ENCODE measurements around the gene UBASH3B. TPM values are rescaled to one million over a fixed set of nuclear protein-coding genes. Genes with fewer than 3 reads are reported as not detected.

The UBASH3B gene
- total RNA-seq, 2 experiments from 2014 or later = 24.5 to 28.6 TPM

DNA sequence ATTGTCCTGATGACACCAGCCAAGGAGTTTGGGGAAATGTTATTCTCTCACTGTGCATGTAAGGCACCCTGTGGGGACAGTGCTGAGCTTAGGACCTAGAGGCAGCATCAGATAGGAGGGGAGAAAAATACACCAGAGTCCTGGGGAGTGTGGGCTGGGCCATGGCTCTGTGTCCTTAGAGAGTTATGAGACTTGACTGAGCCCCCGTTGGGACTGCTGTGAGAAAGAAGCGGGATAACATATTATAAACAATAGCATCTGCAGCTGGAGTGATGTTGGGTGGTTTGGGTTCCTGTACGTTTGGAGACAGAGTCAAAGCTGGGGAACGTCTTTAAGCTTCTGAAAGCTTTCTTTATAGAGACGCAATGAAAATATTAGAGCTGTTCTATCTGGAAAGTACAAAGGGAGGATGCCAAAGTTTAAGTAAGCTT, 91.8 kb downstream of the UBASH3B start:
- H3K4me1 ChIP-seq (ENCODE audit: insufficient read depth, low read length) = peaks cover 82% of the 10 kb centered on the region
- H3K27ac ChIP-seq (ENCODE audit: low read depth in 1 of 2, low read length in 2 of 2) = no peak overlapping the region
- intact Hi-C loops (cut with DNase I, micrococcal nuclease) = loop anchor here in 1 of 2 experiments (2.0 kb wide), 1 partner anchor 51 kb away; no protein-coding TSS in a partner anchor
- no peaks in the 10 kb centered on the region for H3K27me3 ChIP-seq (ENCODE audit: control insufficient read depth in 1 of 2, insufficient read depth in 2 of 2, low read length in 2 of 2)
- Mint-ChIP-seq H3K4me1 (ENCODE audit: low read depth) (peaks cover 32% of the 10 kb centered on the region), H3K27ac (no peak overlapping the region), H3K36me3 (ENCODE audit: low read depth) (no peaks in the 10 kb centered on the region), H3K9me3 (no peaks in the 10 kb centered on the region), H3K27me3 (no peaks in the 10 kb centered on the region), H3K4me3 (no peak overlapping the region)
- H3K36me3 ChIP-seq (ENCODE audit: insufficient read depth, low read length) = no peaks in the 10 kb centered on the region
- ATAC-seq (ENCODE audit: poor library complexity) = no peak
- no peak for DNase-seq
- ChIA-PET CTCF (interaction anchor here (1.4 to 3.2 kb wide), 5 partner anchors 46 to 166 kb away, joined by 3 to 12 read pairs (median 6); partner anchors contain the start of gene UBASH3B), POLR2A (interaction anchor here (1.0 to 7.3 kb wide), 6 partner anchors 20 to 315 kb away, joined by 3 to 69 read pairs (median 11); partner anchors contain the start of genes HSPA8 and UBASH3B)
- H3K9me3 ChIP-seq (ENCODE audit: control insufficient read depth in 1 of 2, insufficient read depth in 1 of 2, low read length in 2 of 2) = no peaks in the 10 kb centered on the region
- H3K4me3 ChIP-seq (ENCODE audit: low read length) = no peak overlapping the region
- TF ChIP-seq CTCF (IDR thresholded peaks at IDR 0.05) = no peak

DNA sequence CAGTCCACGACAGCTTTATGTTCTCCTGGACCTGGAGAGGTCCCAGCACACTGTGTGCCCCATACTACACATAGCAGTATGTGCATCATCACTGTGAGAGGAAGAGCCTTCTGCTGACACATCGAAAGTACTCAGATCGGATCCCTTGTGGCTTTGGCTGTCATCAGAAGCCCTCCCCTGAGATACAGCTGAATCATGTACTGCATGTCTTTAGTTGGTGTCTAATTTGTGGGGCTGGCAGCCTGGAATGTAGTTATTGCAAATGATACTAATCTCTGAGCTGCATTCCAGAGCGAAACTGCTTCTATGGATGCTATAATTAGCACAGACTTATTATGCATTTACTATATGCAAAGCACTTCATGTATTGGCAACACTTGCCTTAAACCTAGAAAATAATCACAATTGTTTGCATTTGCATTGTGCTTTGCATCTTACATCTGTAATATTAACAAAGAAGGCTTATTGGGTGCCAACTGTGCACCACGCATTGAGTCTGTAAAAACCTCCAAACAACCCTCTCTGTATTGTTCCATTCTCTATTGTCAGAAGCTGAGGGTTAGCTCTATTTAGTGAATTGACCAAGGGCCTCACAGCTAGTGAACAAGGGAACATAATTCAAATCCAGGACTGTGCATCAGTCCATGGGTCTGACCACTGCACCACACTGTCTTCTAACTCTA, 93.6 kb downstream of the UBASH3B start:
- H3K27ac ChIP-seq (ENCODE audit: low read depth in 1 of 2, low read length in 2 of 2) = no peak overlapping the region
- ChIA-PET CTCF (interaction anchor here (0.6 to 3.2 kb wide), 5 partner anchors 93 to 328 kb away, joined by 3 to 12 read pairs (median 4); partner anchors contain the start of gene UBASH3B), POLR2A (interaction anchor here (0.6 to 7.3 kb wide), 6 partner anchors 16 to 94 kb away, joined by 3 to 61 read pairs (median 6); partner anchors contain the start of gene UBASH3B)
- ATAC-seq (ENCODE audit: poor library complexity) = peak; percentile 42
- no peaks in the 10 kb centered on the region for H3K36me3 Mint-ChIP-seq (ENCODE audit: low read depth)
- no peak for TF ChIP-seq CTCF (IDR thresholded peaks at IDR 0.05)
- H3K4me1 Mint-ChIP-seq (ENCODE audit: low read depth) = peaks cover 41% of the 10 kb centered on the region
- no peak overlapping the region for H3K4me3 Mint-ChIP-seq
- H3K27me3 ChIP-seq (ENCODE audit: control insufficient read depth in 1 of 2, insufficient read depth in 2 of 2, low read length in 2 of 2) = no peaks in the 10 kb centered on the region
- no peaks in the 10 kb centered on the region for H3K9me3 Mint-ChIP-seq
- no peak overlapping the region for H3K27ac Mint-ChIP-seq
- no peaks in the 10 kb centered on the region for H3K27me3 Mint-ChIP-seq
- H3K36me3 ChIP-seq (ENCODE audit: insufficient read depth, low read length) = no peaks in the 10 kb centered on the region
- DNase-seq = peak in 13 of 14 experiments; percentile 11 to 80 (median 37)
- intact Hi-C loops (cut with DNase I, micrococcal nuclease) = no loop called here
- H3K9me3 ChIP-seq (ENCODE audit: control insufficient read depth in 1 of 2, insufficient read depth in 1 of 2, low read length in 2 of 2) = no peaks in the 10 kb centered on the region
- H3K4me1 ChIP-seq (ENCODE audit: insufficient read depth, low read length) = peaks cover 68% of the 10 kb centered on the region
- no peak overlapping the region for H3K4me3 ChIP-seq (ENCODE audit: low read length)

- Mint-ChIP-seq H3K4me1 (ENCODE audit: low read depth) (peaks cover 50% of the 10 kb centered on the region), H3K27ac (peak overlapping the region; percentile 12), H3K4me3 (no peak overlapping the region), H3K9me3 (no peaks in the 10 kb centered on the region), H3K36me3 (ENCODE audit: low read depth) (no peaks in the 10 kb centered on the region), H3K27me3 (no peaks in the 10 kb centered on the region)
- intact Hi-C loops (cut with DNase I, micrococcal nuclease) = loop anchor here in 1 of 2 experiments (5.0 kb wide), 2 partner anchors 33 to 53 kb away; no protein-coding TSS in a partner anchor
- TF ChIP-seq CTCF (IDR thresholded peaks at IDR 0.05) = no peak
- H3K4me1 ChIP-seq (ENCODE audit: insufficient read depth, low read length) = peaks cover 68% of the 10 kb centered on the region
- ChIA-PET CTCF (interaction anchor here (1.0 to 3.2 kb wide), 4 partner anchors 54 to 98 kb away, joined by 3 to 12 read pairs (median 3); partner anchors contain the start of gene UBASH3B), POLR2A (interaction anchor here (1.1 kb wide), 1 partner anchor 59 kb away, joined by 3 read pairs; no protein-coding TSS in a partner anchor)
- no peaks in the 10 kb centered on the region for H3K36me3 ChIP-seq (ENCODE audit: insufficient read depth, low read length)
- ATAC-seq (ENCODE audit: poor library complexity) (no peak), DNase-seq (peak in 1 of 14 experiments; percentile 41)
- H3K4me3 ChIP-seq (ENCODE audit: low read length) = no peak overlapping the region
- H3K27ac ChIP-seq (ENCODE audit: low read depth in 1 of 2, low read length in 2 of 2) = no peak overlapping the region
- no peaks in the 10 kb centered on the region for H3K27me3 ChIP-seq (ENCODE audit: control insufficient read depth in 1 of 2, insufficient read depth in 2 of 2, low read length in 2 of 2)
- no peaks in the 10 kb centered on the region for H3K9me3 ChIP-seq (ENCODE audit: control insufficient read depth in 1 of 2, insufficient read depth in 1 of 2, low read length in 2 of 2)
Measured at GRCh38 chr11:122750049-122750448, 94.5 kb downstream of the UBASH3B start.

All from CD4-positive, alpha-beta T cell (primary cell).